Aorta (tissue), 5 donors: ENCODE measurements around the gene ZMIZ1. TPM values are rescaled to one million over a fixed set of nuclear protein-coding genes. Genes with fewer than 3 reads are reported as not detected.

Experiments used
- ATAC-seq: fragments of 200-7000 bp; cut with Tn5 transposase; one replicate; pipeline ENCODE4 v1.9.1; 2022; ENCODE audit warnings: moderate library complexity; ENCODE audit not compliant: low FRiP score
- DNase-seq, 2 donors: peaks; one replicate each; pipeline ENCODE4 v3.0.0-alpha.2; 2020
- H3K27ac ChIP-seq, 2 donors: one replicate each; pipeline ENCODE4 v1.5.1; 2013; ENCODE audit warnings: low read length in 2 of 2, mild to moderate bottlenecking in 2 of 2, moderate library complexity in 2 of 2, control low read depth in 1 of 2, inconsistent platforms in 1 of 2, low read depth in 1 of 2
- H3K27me3 ChIP-seq, 2 donors: one replicate each; pipeline ENCODE4 v1.6.1; 2013; ENCODE audit warnings: control low read depth in 1 of 2, low read length in 1 of 2, mild to moderate bottlenecking in 1 of 2, moderate library complexity in 1 of 2; ENCODE audit not compliant: insufficient read depth in 2 of 2, control insufficient read depth in 1 of 2
- H3K36me3 ChIP-seq, 2 donors: one replicate each; pipeline ENCODE4 v1.6.1; 2013; ENCODE audit warnings: control low read depth in 1 of 2, low read length in 1 of 2, mild to moderate bottlenecking in 1 of 2; ENCODE audit not compliant: insufficient read depth in 2 of 2, control insufficient read depth in 1 of 2
- H3K4me1 ChIP-seq, 2 donors: one replicate each; pipeline ENCODE4 v1.6.1; 2013; ENCODE audit warnings: low read length in 2 of 2, control low read depth in 1 of 2, mild to moderate bottlenecking in 1 of 2, moderate library complexity in 1 of 2; ENCODE audit not compliant: insufficient read depth in 2 of 2, control insufficient read depth in 1 of 2
- H3K4me3 ChIP-seq, 2 donors: one replicate each; pipeline ENCODE4 v1.5.1; 2013; ENCODE audit warnings: low read length in 2 of 2, control low read depth in 1 of 2, mild to moderate bottlenecking in 1 of 2
- H3K9me3 ChIP-seq: one replicate; pipeline ENCODE4 v1.6.1; 2013; ENCODE audit warnings: mild to moderate bottlenecking, low read length; ENCODE audit not compliant: control insufficient read depth
- WGBS, 2 donors: extraction: QIAGEN DNeasy Blood & Tissue Kit; methylation state at CpG; one replicate each; pipeline ENCODE4 v1.1.7; 2013; 5-methylcytosine and 5-hydroxymethylcytosine counted together
- intact Hi-C, 2 donors: fragments of 100-400 bp; cut with DNase I; formaldehyde crosslinking; loops; one replicate each; pipeline versions ENCODE4 v1.14.2 to v1.15.0; 2022
- polyA plus RNA-seq, 2 donors: library from polyadenylated mRNA; stranded (reverse); fragments of 200-250 nt; gene quantifications; one replicate each; pipeline ENCODE4 v1.2.3, GENCODE V29; 2013
- total RNA-seq, 2 donors: library from RNA; stranded (reverse); fragmentation: NEBNext Ultra II Directional; extraction: Animal tissue kit (Norgen Biotek cat#: 25700); gene quantifications; one replicate each; pipeline ENCODE4 v1.2.1, GENCODE V29; 2021
- donor health status: healthy with polysubstance abuse.
- donor health status: Bipolar disorder and iron deficiency.
- donor health status: DM: no; HTN: no; CAD: no.
- donor health status: DM: no; HTN: no; CAD: no.
- donor health status: DM: yes; HTN: yes; CAD: no.

The ZMIZ1 gene
- total and polyA plus RNA-seq, 4 donors, result 7.8 to 84.1 (median 28.2) TPM

GRCh38 chr10:79260811-79261740 lies 192.3 kb downstream of the ZMIZ1 start:
- ATAC-seq, result no peak
- intact Hi-C loops, result no loop called here
- no peak for DNase-seq
- Histone ChIP-seq H3K36me3 (no peaks in the 10 kb centered on the region), H3K4me1 (no peaks in the 10 kb centered on the region), H3K4me3 (no peak overlapping the region), H3K27ac (no peak overlapping the region), H3K27me3 (no peaks in the 10 kb centered on the region), H3K9me3 (no peaks in the 10 kb centered on the region)
- WGBS, 2 donors, result 68 to 75% methylated on average over 24 of the region's 24 CpGs

DNA sequence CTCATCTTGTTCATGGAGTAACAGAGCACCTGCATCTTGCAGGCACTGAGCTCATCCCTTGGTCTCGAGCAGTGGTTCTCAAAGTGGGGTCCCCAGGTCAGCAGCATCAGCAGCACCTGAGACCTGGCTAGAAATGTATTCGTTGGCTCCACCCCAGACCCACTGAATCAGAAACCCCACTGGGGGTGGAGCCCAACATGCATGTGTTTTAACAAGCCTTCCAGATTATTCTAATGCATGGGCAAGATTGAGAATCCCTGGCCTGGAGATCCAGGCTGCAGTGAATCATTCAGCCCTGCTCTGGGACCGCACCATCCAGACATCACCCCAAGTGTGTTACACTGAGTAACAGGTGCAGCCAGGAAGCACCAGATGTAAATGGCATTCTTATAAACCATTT lies 193.4 kb downstream of the ZMIZ1 start:
- intact Hi-C loops, result no loop called here
- H3K9me3 ChIP-seq, result no peaks in the 10 kb centered on the region
- 93 to 96% methylated on average over 3 of the region's 3 CpGs for WGBS, 2 donors
- H3K36me3 ChIP-seq, result no peaks in the 10 kb centered on the region
- no peak overlapping the region for H3K4me3 ChIP-seq
- H3K27ac ChIP-seq, result no peak overlapping the region
- DNase-seq (no peak), ATAC-seq (no peak)
- no peaks in the 10 kb centered on the region for H3K4me1 ChIP-seq
- H3K27me3 ChIP-seq, result no peaks in the 10 kb centered on the region

- no peaks in the 10 kb centered on the region for H3K9me3 ChIP-seq
- 91 to 95% methylated on average over 18 of the region's 18 CpGs for WGBS, 2 donors
- H3K27ac ChIP-seq, result no peak overlapping the region
- DNase-seq (no peak), ATAC-seq (no peak)
- intact Hi-C loops, result no loop called here
- H3K4me3 ChIP-seq, result no peak overlapping the region
- H3K36me3 ChIP-seq, result no peaks in the 10 kb centered on the region
- H3K27me3 ChIP-seq, result no peaks in the 10 kb centered on the region
- peaks cover 0 to 7% of the 10 kb centered on the region in 2 donors for H3K4me1 ChIP-seq
These were observed 194.4 kb downstream of the ZMIZ1 start for GRCh38 chr10:79262959-79263746.

GRCh38 chr10:79263939-79264338 lies 195.2 kb downstream of the ZMIZ1 start:
- no peak overlapping the region for H3K27ac ChIP-seq
- H3K4me3 ChIP-seq, result no peak overlapping the region

GRCh38 chr10:79264942-79265341 lies 196.2 kb downstream of the ZMIZ1 start:
- no peaks in the 10 kb centered on the region for H3K9me3 ChIP-seq
- 60 to 64% methylated on average over 10 of the region's 10 CpGs for WGBS, 2 donors
- DNase-seq (no peak), ATAC-seq (no peak)
- peak overlapping the region in 1 of 2 donors; percentile 63 for H3K27ac ChIP-seq
- H3K27me3 ChIP-seq, result no peaks in the 10 kb centered on the region
- H3K36me3 ChIP-seq, result no peaks in the 10 kb centered on the region
- intact Hi-C loops, result no loop called here
- H3K4me1 ChIP-seq, result peaks cover 0 to 7% of the 10 kb centered on the region in 2 donors
- H3K4me3 ChIP-seq, result no peak overlapping the region

More at GRCh38 chr10:79263939-79264338, 195.2 kb downstream of the ZMIZ1 start:
- ATAC-seq, result no peak
- H3K9me3 ChIP-seq, result no peaks in the 10 kb centered on the region
- H3K4me1 ChIP-seq, result peaks cover 0 to 7% of the 10 kb centered on the region in 2 donors
- H3K27me3 ChIP-seq, result no peaks in the 10 kb centered on the region
- WGBS, 2 donors, result 96% methylated on average over 10 of the region's 10 CpGs
- DNase-seq, result no peak
- intact Hi-C loops, result no loop called here
- no peaks in the 10 kb centered on the region for H3K36me3 ChIP-seq

- no peaks in the 10 kb centered on the region for H3K36me3 ChIP-seq
- H3K9me3 ChIP-seq, result no peaks in the 10 kb centered on the region
- 8 to 14% methylated on average over 6 of the region's 6 CpGs for WGBS, 2 donors
- peak overlapping the region; percentile 62 to 83 for H3K27ac ChIP-seq
- no peaks in the 10 kb centered on the region for H3K27me3 ChIP-seq
- no peak overlapping the region for H3K4me3 ChIP-seq
- intact Hi-C loops, result loop anchor here in 1 of 2 donors (1.0 kb wide), 1 partner anchor 20 kb away; no protein-coding TSS in a partner anchor
- DNase-seq (peak; percentile 80 to 88), ATAC-seq (peak; percentile 23)
- peaks cover 0 to 7% of the 10 kb centered on the region in 2 donors for H3K4me1 ChIP-seq
These were observed 197.3 kb downstream of the ZMIZ1 start for GRCh38 chr10:79266084-79266483.

- WGBS, 2 donors, result 3 to 4% methylated on average over 11 of the region's 11 CpGs
- Histone ChIP-seq H3K4me1 (peaks cover 0 to 7% of the 10 kb centered on the region in 2 donors), H3K27ac (peak overlapping the region; percentile 62 to 87)
These were observed 198.0 kb downstream of the ZMIZ1 start for GRCh38 chr10:79266543-79267312.

GRCh38 chr10:79267499-79267898 lies 198.7 kb downstream of the ZMIZ1 start:
- no peak for ATAC-seq
- Histone ChIP-seq H3K27me3 (no peaks in the 10 kb centered on the region), H3K4me3 (no peak overlapping the region), H3K4me1 (peaks cover 0 to 7% of the 10 kb centered on the region in 2 donors), H3K9me3 (no peaks in the 10 kb centered on the region), H3K36me3 (no peaks in the 10 kb centered on the region), H3K27ac (peak overlapping the region in 1 of 2 donors; percentile 40)
- no peak for DNase-seq
- 82 to 88% methylated on average over 3 of the region's 3 CpGs for WGBS, 2 donors
- intact Hi-C loops, result no loop called here

More at GRCh38 chr10:79266543-79267312, 198.0 kb downstream of the ZMIZ1 start:
- no peaks in the 10 kb centered on the region for H3K9me3 ChIP-seq
- peak; percentile 92 to 95 for DNase-seq
- peak; percentile 83 for ATAC-seq
- H3K4me3 ChIP-seq, result no peak overlapping the region
- no peaks in the 10 kb centered on the region for H3K36me3 ChIP-seq
- no peaks in the 10 kb centered on the region for H3K27me3 ChIP-seq
- intact Hi-C loops, result loop anchor here in 1 of 2 donors (1.0 kb wide), 1 partner anchor 20 kb away; no protein-coding TSS in a partner anchor
